Suprapubic skin (tissue), 4 donors: ENCODE data around the gene NCAM1.

Source experiments
- POLR2A ChIP-seq, 2 donors: fragments of 450-650 bp; IDR thresholded peaks; one replicate each; pipeline ENCODE4 v1.6.1; 2017; ENCODE audit warnings: antibody characterized with exemption in 2 of 2, mild to moderate bottlenecking in 2 of 2, moderate library complexity in 2 of 2
- POLR2AphosphoS5 ChIP-seq, 3 donors: sonication (generic); formaldehyde crosslinking; IDR thresholded peaks; one replicate each; pipeline ENCODE4 v1.6.1; 2017; ENCODE audit warnings: antibody characterized with exemption in 3 of 3
- TF ChIP-seq, protein P1 (sequence below), 2 donors: fragments of 200-600 bp in 1 of 2; fragments of 450-650 bp in 1 of 2; sonication (generic) in 1 of 2; IDR thresholded peaks; one replicate each; pipeline ENCODE4 v1.5.1; 2016 to 2019; ENCODE audit warnings: antibody characterized with exemption in 2 of 2, mild to moderate bottlenecking in 1 of 2, moderate library complexity in 1 of 2

DNA sequence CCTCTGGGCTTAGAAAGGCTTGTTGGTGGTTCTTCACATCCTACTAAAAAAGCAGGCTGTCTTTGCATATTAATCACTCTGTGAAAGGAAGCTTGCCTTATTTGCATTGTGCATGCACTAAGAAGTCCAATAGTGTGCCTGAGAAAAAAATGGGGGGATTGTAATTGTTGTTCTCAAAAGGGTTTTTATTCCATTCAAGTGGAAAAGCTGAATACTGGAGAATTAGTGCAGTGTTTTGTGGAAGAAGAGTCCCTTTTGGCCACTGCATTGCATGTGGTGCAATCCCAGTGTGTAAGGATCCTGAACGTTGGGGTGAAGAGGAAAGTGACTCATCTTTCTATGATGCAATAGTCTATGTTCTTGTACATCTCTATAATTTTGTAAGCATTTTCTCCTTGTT is 16.5 kb downstream of the NCAM1 start:
- TF ChIP-seq, protein P1, sequence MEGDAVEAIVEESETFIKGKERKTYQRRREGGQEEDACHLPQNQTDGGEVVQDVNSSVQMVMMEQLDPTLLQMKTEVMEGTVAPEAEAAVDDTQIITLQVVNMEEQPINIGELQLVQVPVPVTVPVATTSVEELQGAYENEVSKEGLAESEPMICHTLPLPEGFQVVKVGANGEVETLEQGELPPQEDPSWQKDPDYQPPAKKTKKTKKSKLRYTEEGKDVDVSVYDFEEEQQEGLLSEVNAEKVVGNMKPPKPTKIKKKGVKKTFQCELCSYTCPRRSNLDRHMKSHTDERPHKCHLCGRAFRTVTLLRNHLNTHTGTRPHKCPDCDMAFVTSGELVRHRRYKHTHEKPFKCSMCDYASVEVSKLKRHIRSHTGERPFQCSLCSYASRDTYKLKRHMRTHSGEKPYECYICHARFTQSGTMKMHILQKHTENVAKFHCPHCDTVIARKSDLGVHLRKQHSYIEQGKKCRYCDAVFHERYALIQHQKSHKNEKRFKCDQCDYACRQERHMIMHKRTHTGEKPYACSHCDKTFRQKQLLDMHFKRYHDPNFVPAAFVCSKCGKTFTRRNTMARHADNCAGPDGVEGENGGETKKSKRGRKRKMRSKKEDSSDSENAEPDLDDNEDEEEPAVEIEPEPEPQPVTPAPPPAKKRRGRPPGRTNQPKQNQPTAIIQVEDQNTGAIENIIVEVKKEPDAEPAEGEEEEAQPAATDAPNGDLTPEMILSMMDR (IDR thresholded peaks at IDR 0.05), result no peak
- TF ChIP-seq POLR2A (IDR thresholded peaks at IDR 0.05), result no peak
- no peak for TF ChIP-seq POLR2AphosphoS5 (IDR thresholded peaks at IDR 0.05)
